Activated CD4-positive, alpha-beta T cell treated with anti-CD3 and anti-CD28 coated beads for 36 hours (primary cell): ENCODE data around the gene LPIN2. TPM values are rescaled to one million over a fixed set of nuclear protein-coding genes. Genes with fewer than 3 reads are reported as not detected.

ENCODE experiments used
- ATAC-seq: fragments of 200-7000 bp; cut with Tn5 transposase; one replicate; pipeline ENCODE4 v1.10.0; 2021; ENCODE audit warnings: mild to moderate bottlenecking, moderate library complexity
- CTCF ChIA-PET: fragments of 350-600 bp; sonication (Branson Sonifier 250); formaldehyde crosslinking; loops from one replicate; lab custom pipeline; 2021; ENCODE audit warnings: antibody characterized with exemption; lab: Charles Lee
- POLR2A ChIA-PET: fragments of 350-600 bp; sonication (Branson Sonifier 250); formaldehyde crosslinking; loops from one replicate; lab custom pipeline; 2021; ENCODE audit warnings: antibody characterized with exemption, inconsistent platforms; lab: Charles Lee
- DNase-seq: peaks from one replicate; pipeline ENCODE4 v3.0.0-alpha.2; 2020
- H3K27ac Mint-ChIP-seq: one replicate; pipeline ENCODE4 v1.8.0; 2021; ENCODE audit warnings: mixed read lengths
- H3K27me3 Mint-ChIP-seq: one replicate; pipeline ENCODE4 v1.8.0; 2021; ENCODE audit warnings: mixed read lengths
- H3K36me3 Mint-ChIP-seq: one replicate; pipeline ENCODE4 v1.8.0; 2021; ENCODE audit warnings: low read depth, mixed read lengths
- H3K4me1 Mint-ChIP-seq: one replicate; pipeline ENCODE4 v1.8.0; 2021; ENCODE audit warnings: mixed read lengths
- H3K4me3 Mint-ChIP-seq: one replicate; pipeline ENCODE4 v1.8.0; 2021; ENCODE audit warnings: mild to moderate bottlenecking, moderate library complexity, mixed read lengths
- H3K9me3 Mint-ChIP-seq: one replicate; pipeline ENCODE4 v1.8.0; 2021; ENCODE audit warnings: low read depth, mixed read lengths
- intact Hi-C, 2 experiments: fragments of 100-400 bp; cut with DNase I in 1 of 2; cut with micrococcal nuclease in 1 of 2; formaldehyde crosslinking; loops; one replicate each; pipeline versions ENCODE4 v1.14.2 to v1.15.1; 2022 to 2024; cut with DNase I, micrococcal nuclease
- total RNA-seq, 2 experiments: library from RNA; stranded (reverse); gene quantifications; one replicate each; pipeline ENCODE4 v1.2.3, GENCODE V29; 2021

The LPIN2 gene
- total RNA-seq, 2 experiments from 2014 or later, result 82.6 to 95.3 TPM

- DNase-seq (no peak), ATAC-seq (peak; percentile 35)
- intact Hi-C loops, result no loop called here
- Mint-ChIP-seq H3K9me3 (peaks cover 3% of the 10 kb centered on the region), H3K4me3 (peak overlapping the region; percentile 34), H3K36me3 (peaks cover 50% of the 10 kb centered on the region), H3K4me1 (peaks cover 93% of the 10 kb centered on the region), H3K27me3 (no peaks in the 10 kb centered on the region), H3K27ac (peak overlapping the region; percentile 90)
- CTCF ChIA-PET, result interaction anchor here (0.7 to 3.9 kb wide), 23 partner anchors 9 to 260 kb away, joined by 3 to 68 read pairs (median 6); partner anchors contain the start of gene MYL12A
- POLR2A ChIA-PET, result interaction anchor here (0.6 to 1.5 kb wide), 7 partner anchors 8 to 68 kb away, joined by 3 to 14 read pairs (median 3); no protein-coding TSS in a partner anchor
These were observed 19.7 kb downstream of the LPIN2 start for GRCh38 chr18:2992995-2993877.

GRCh38 chr18:2990956-2991640 is 21.8 kb downstream of the LPIN2 start:
- Mint-ChIP-seq H3K27me3 (no peaks in the 10 kb centered on the region), H3K36me3 (peaks cover 45% of the 10 kb centered on the region), H3K27ac (peak overlapping the region; percentile 82), H3K4me3 (no peak overlapping the region), H3K9me3 (peaks cover 3% of the 10 kb centered on the region), H3K4me1 (peaks cover 82% of the 10 kb centered on the region)
- ATAC-seq (no peak), DNase-seq (no peak)
- POLR2A ChIA-PET, result no interaction called here
- CTCF ChIA-PET, result no interaction called here
- intact Hi-C loops, result no loop called here

DNA sequence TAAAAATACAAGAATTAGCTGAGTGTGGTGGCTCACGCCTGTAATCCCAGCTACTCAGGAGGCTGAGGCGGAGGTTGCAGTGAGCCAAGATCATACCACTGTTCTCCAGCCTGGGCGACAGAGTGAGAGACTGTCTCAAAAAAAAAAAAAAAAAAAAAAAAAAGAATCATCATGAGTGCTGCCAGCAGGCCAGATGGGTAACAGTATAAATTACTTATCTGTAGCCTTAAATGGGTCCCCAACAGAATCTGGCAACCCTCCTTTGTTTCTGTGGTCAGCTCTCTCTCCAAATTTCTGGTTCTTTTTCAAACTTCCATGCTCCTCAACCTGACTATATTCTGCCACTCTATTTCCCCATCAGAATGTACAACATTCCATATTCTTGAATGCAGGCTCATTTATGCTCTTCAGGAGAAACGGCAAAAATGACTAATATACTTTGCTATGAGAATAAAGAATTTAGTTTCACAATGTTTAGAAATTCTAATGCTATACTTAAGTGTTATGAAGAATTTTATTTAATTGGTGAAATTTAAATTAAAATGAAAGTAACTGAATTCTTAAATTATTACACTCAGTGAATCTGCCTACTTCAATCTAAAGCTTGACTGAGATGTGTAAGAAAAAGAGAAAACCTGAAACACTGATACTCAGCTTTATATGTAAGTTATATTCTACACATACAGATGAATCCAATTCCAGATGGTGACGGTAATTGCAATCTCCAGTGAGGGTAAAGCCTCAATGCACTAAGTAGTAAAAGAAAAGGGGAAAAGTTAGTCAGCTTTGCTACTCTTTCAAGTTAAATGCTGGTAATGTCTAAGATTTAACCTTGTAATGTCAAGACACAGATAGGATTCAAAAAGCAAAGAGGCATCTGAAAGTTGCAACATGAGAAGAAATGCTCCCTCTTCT is 24.8 kb downstream of the LPIN2 start:
- ATAC-seq (no peak), DNase-seq (no peak)
- H3K9me3 Mint-ChIP-seq, result peaks cover 3% of the 10 kb centered on the region
- H3K27me3 Mint-ChIP-seq, result no peaks in the 10 kb centered on the region
- peak overlapping the region; percentile 34 for H3K27ac Mint-ChIP-seq
- peaks cover 81% of the 10 kb centered on the region for H3K4me1 Mint-ChIP-seq
- intact Hi-C loops, result no loop called here
- no peak overlapping the region for H3K4me3 Mint-ChIP-seq
- peaks cover 48% of the 10 kb centered on the region for H3K36me3 Mint-ChIP-seq
- ChIA-PET POLR2A (no interaction called here), CTCF (interaction anchor here (0.5 to 8.5 kb wide), 22 partner anchors 10 to 262 kb away, joined by 3 to 158 read pairs (median 4); partner anchors contain the start of gene MYL12A)

- H3K9me3 Mint-ChIP-seq, result peaks cover 2% of the 10 kb centered on the region
- no peak for ATAC-seq
- POLR2A ChIA-PET, result interaction anchor here (0.6 to 1.9 kb wide), 5 partner anchors 8 to 27 kb away, joined by 3 to 8 read pairs (median 3); no protein-coding TSS in a partner anchor
These were observed 26.6 kb downstream of the LPIN2 start for GRCh38 chr18:2986150-2986865.

GRCh38 chr18:2985628-2986027 is 27.3 kb downstream of the LPIN2 start:
- no peaks in the 10 kb centered on the region for H3K27me3 Mint-ChIP-seq
- no peak for DNase-seq
- H3K27ac Mint-ChIP-seq, result no peak overlapping the region
- no peak for ATAC-seq
- H3K4me3 Mint-ChIP-seq, result no peak overlapping the region
- H3K9me3 Mint-ChIP-seq, result no peaks in the 10 kb centered on the region
- peaks cover 75% of the 10 kb centered on the region for H3K4me1 Mint-ChIP-seq
- peaks cover 33% of the 10 kb centered on the region for H3K36me3 Mint-ChIP-seq
- intact Hi-C loops, result loop anchor here (1.0 to 2.0 kb wide), 2 partner anchors 53 to 165 kb away; no protein-coding TSS in a partner anchor
- ChIA-PET CTCF (interaction anchor here (0.6 to 8.5 kb wide), 29 partner anchors 9 to 883 kb away, joined by 3 to 158 read pairs (median 6); partner anchors contain the start of gene MYL12A), POLR2A (interaction anchor here (0.6 to 1.9 kb wide), 5 partner anchors 8 to 27 kb away, joined by 3 to 8 read pairs (median 3); no protein-coding TSS in a partner anchor)

More at GRCh38 chr18:2986150-2986865, 26.6 kb downstream of the LPIN2 start:
- CTCF ChIA-PET, result interaction anchor here (0.6 to 8.5 kb wide), 20 partner anchors 8 to 260 kb away, joined by 3 to 158 read pairs (median 13); partner anchors contain the start of gene MYL12A
- H3K27ac Mint-ChIP-seq, result peak overlapping the region; percentile 59
- peaks cover 77% of the 10 kb centered on the region for H3K4me1 Mint-ChIP-seq
- H3K27me3 Mint-ChIP-seq, result no peaks in the 10 kb centered on the region
- no peak for DNase-seq
- intact Hi-C loops, result no loop called here
- H3K36me3 Mint-ChIP-seq, result peaks cover 38% of the 10 kb centered on the region
- H3K4me3 Mint-ChIP-seq, result no peak overlapping the region

GRCh38 chr18:2984703-2985261 is 28.2 kb downstream of the LPIN2 start:
- H3K4me1 Mint-ChIP-seq, result peaks cover 75% of the 10 kb centered on the region
- H3K4me3 Mint-ChIP-seq, result no peak overlapping the region

DNA sequence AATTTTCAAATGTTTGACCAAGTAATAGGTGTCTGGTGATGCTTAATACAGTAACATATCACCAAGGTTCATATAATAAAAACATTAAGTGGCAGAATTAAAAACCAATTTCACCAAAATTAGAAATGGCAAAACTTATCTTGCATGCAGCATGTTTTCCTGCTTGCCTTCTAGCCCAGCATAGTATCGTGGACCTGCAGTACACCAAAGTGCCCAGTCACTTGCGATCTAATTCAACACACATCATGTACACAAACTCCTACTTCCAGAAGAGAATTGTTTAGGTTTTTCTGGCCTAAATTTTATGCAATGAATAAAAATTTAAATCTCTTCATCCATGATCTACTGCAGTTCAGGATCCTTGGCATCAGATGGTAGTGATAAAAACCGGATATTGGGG is 28.9 kb downstream of the LPIN2 start:
- no peak overlapping the region for H3K4me3 Mint-ChIP-seq
- DNase-seq, result no peak
- H3K4me1 Mint-ChIP-seq, result peaks cover 75% of the 10 kb centered on the region
- H3K27ac Mint-ChIP-seq, result peak overlapping the region; percentile 85
- no peaks in the 10 kb centered on the region for H3K9me3 Mint-ChIP-seq
- peaks cover 36% of the 10 kb centered on the region for H3K36me3 Mint-ChIP-seq
- ChIA-PET CTCF (interaction anchor here (1.1 to 8.5 kb wide), 8 partner anchors 10 to 256 kb away, joined by 3 to 158 read pairs (median 13); no protein-coding TSS in a partner anchor), POLR2A (interaction anchor here (1.0 kb wide), 1 partner anchor 10 kb away, joined by 3 read pairs; no protein-coding TSS in a partner anchor)
- H3K27me3 Mint-ChIP-seq, result no peaks in the 10 kb centered on the region
- ATAC-seq, result no peak
- intact Hi-C loops, result loop anchor here (2.0 to 5.0 kb wide), 3 partner anchors 137 to 613 kb away; partner anchors contain the start of gene EMILIN2 (in 1 of the 2)

More at GRCh38 chr18:2984703-2985261, 28.2 kb downstream of the LPIN2 start:
- peaks cover 34% of the 10 kb centered on the region for H3K36me3 Mint-ChIP-seq
- intact Hi-C loops, result loop anchor here (1.0 to 5.0 kb wide), 4 partner anchors 52 to 613 kb away; partner anchors contain the start of gene EMILIN2 (in 1 of the 2)
- H3K27me3 Mint-ChIP-seq, result no peaks in the 10 kb centered on the region
- ATAC-seq (no peak), DNase-seq (no peak)
- POLR2A ChIA-PET, result interaction anchor here (0.6 to 1.9 kb wide), 6 partner anchors 9 to 65 kb away, joined by 3 to 8 read pairs (median 3); no protein-coding TSS in a partner anchor
- H3K27ac Mint-ChIP-seq, result peak overlapping the region; percentile 85
- CTCF ChIA-PET, result interaction anchor here (0.6 to 8.5 kb wide), 26 partner anchors 8 to 884 kb away, joined by 3 to 158 read pairs (median 6); partner anchors contain the start of gene MYL12A
- H3K9me3 Mint-ChIP-seq, result no peaks in the 10 kb centered on the region

DNA sequence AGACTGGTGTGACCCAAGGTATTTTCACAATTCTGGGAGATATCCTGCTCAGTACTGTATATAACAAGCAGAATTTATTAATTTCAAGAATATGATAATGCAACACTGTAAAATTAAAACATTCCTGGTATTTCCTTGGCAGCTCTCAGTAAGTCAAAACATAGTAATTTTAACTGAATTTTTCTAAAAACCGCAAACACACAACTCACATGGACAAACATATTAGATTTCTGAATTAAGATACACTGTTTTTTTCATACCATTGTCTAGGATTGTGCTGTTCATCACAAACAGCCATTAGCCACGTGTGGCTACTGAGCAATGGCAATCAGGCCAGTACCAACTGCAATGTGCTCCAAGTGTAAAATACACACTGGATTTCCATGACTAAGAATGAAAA is 29.6 kb downstream of the LPIN2 start:
- Mint-ChIP-seq H3K36me3 (peaks cover 36% of the 10 kb centered on the region), H3K9me3 (no peaks in the 10 kb centered on the region), H3K27ac (peak overlapping the region; percentile 98), H3K4me1 (peaks cover 75% of the 10 kb centered on the region), H3K27me3 (no peaks in the 10 kb centered on the region), H3K4me3 (peak overlapping the region; percentile 74)
- intact Hi-C loops, result loop anchor here in 1 of 2 experiments (5.0 kb wide), 2 partner anchors 136 to 614 kb away; partner anchors contain the start of gene EMILIN2
- CTCF ChIA-PET, result interaction anchor here (0.6 to 8.5 kb wide), 14 partner anchors 11 to 255 kb away, joined by 3 to 158 read pairs (median 4); no protein-coding TSS in a partner anchor
- no peak for DNase-seq
- ATAC-seq, result no peak
- POLR2A ChIA-PET, result interaction anchor here (0.7 to 1.5 kb wide), 3 partner anchors 11 to 22 kb away, joined by 3 to 4 read pairs (median 3); no protein-coding TSS in a partner anchor
